Measurements from ENCODE around the gene CELSR1.

- no peak for TF ChIP-seq CTCF (IDR thresholded peaks at IDR 0.05; ENCODE audit: insufficient read depth, low read depth, low read length)
- no peak for TF ChIP-seq EZH2 (IDR thresholded peaks at IDR 0.05; ENCODE audit: insufficient read depth, low read length)
These were observed 46.9 kb downstream of the CELSR1 start for GRCh38 chr22:46490538-46490937.
